OCI-LY3 (cell line): ENCODE results near the gene PACS2.

Experiments
- H2AFZ ChIP-seq: fragments of 200-600, 300-600 bp; shearing (Covaris generic); 2 replicates; pipeline ENCODE4 v1.6.0; 2014; ENCODE audit warnings: antibody characterized with exemption, low read depth, low read length
- H3K27ac ChIP-seq: fragments of 200-600, 300-600 bp; sonication (generic); 2 replicates; pipeline ENCODE4 v1.5.1; 2014; ENCODE audit warnings: mild to moderate bottlenecking, low read length, moderate library complexity, mixed read lengths
- H3K27me3 ChIP-seq: fragments of 200-600, 300-600 bp; sonication (generic); 2 replicates; pipeline ENCODE4 v1.6.1; 2014; ENCODE audit warnings: low read depth, low read length, mixed read lengths
- H3K36me3 ChIP-seq: fragments of 200-600, 300-600 bp; sonication (generic); replicated peaks from 2 replicates; pipeline ENCODE3; 2014; ENCODE audit warnings: low read depth, low read length, mixed read lengths
- H3K4me1 ChIP-seq: fragments of 300-600, 200-600 bp; sonication (generic); 2 replicates; pipeline ENCODE4 v1.6.1; 2014; ENCODE audit warnings: low read length, mixed read lengths
- H3K4me2 ChIP-seq: fragments of 200-600, 300-600 bp; sonication (generic); 2 replicates; pipeline ENCODE4 v1.6.1; 2014; ENCODE audit warnings: low read length, mixed read lengths
- H3K4me3 ChIP-seq: fragments of 300-600, 200-600 bp; sonication (generic); 2 replicates; pipeline ENCODE4 v1.5.1; 2014; ENCODE audit warnings: antibody characterized with exemption, mild to moderate bottlenecking, low read length, moderate library complexity
- H3K79me2 ChIP-seq: fragments of 300-600, 200-600 bp; shearing (Covaris generic); 2 replicates; pipeline ENCODE4 v1.6.1; 2014; ENCODE audit warnings: mild to moderate bottlenecking, low read length, mixed read lengths
- H3K9ac ChIP-seq: fragments of 300-600, 200-600 bp; shearing (Covaris generic); 2 replicates; pipeline ENCODE4 v1.6.0; 2014; ENCODE audit warnings: mild to moderate bottlenecking, low read length, moderate library complexity
- H3K9me3 ChIP-seq: fragments of 200-600, 300-600 bp; shearing (Covaris generic); 2 replicates; pipeline ENCODE4 v1.6.1; 2014; ENCODE audit warnings: low read length, mixed read lengths; ENCODE audit not compliant: insufficient read depth
- H4K20me1 ChIP-seq: fragments of 200-600, 300-600 bp; sonication (generic); 2 replicates; pipeline ENCODE4 v1.6.1; 2016; ENCODE audit warnings: low read length, mixed read lengths; ENCODE audit not compliant: insufficient read depth
- EZH2phosphoT487 ChIP-seq: fragments of 200-600 bp; shearing (Covaris generic); IDR thresholded peaks from 2 replicates; pipeline ENCODE4 v1.6.1; 2018; ENCODE audit warnings: antibody characterized with exemption, mixed run types, low read depth
- TF ChIP-seq, protein P1 (sequence below): fragments of 200-600, 300-600 bp; sonication (generic); IDR thresholded peaks from 2 replicates; pipeline ENCODE4 v1.5.1; 2014; ENCODE audit warnings: antibody characterized with exemption, low read length, low read depth

PACS2 gene

DNA sequence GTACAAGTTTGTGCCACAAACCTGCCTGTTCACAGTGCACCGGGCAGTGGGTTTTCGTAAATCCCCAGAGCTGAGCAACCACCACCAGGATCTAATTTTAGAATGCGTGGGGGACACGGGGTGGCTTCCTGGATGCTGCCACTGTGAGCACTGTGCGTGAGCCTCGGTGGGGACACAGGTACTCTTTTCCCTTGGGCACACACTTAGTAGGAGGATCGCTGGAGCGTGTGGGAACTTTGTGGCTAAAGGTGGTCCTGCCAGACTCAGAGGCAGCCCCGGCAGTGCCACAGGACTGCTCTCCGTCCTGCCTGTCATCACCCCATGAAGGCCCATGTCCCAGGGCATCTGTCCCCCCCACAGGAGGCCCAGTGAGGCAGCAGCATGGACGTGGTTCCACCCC is 45.1 kb upstream of the PACS2 start:
- H3K4me1 ChIP-seq = no peaks in the 10 kb centered on the region
- H3K27me3 ChIP-seq = no peaks in the 10 kb centered on the region
- no peak overlapping the region for H2AFZ ChIP-seq
- H3K4me3 ChIP-seq = no peak overlapping the region
- no peaks in the 10 kb centered on the region for H3K79me2 ChIP-seq
- no peaks in the 10 kb centered on the region for H3K36me3 ChIP-seq
- no peaks in the 10 kb centered on the region for H3K9me3 ChIP-seq
- H3K4me2 ChIP-seq = no peak overlapping the region
- H3K27ac ChIP-seq = no peak overlapping the region
- TF ChIP-seq, protein P1, sequence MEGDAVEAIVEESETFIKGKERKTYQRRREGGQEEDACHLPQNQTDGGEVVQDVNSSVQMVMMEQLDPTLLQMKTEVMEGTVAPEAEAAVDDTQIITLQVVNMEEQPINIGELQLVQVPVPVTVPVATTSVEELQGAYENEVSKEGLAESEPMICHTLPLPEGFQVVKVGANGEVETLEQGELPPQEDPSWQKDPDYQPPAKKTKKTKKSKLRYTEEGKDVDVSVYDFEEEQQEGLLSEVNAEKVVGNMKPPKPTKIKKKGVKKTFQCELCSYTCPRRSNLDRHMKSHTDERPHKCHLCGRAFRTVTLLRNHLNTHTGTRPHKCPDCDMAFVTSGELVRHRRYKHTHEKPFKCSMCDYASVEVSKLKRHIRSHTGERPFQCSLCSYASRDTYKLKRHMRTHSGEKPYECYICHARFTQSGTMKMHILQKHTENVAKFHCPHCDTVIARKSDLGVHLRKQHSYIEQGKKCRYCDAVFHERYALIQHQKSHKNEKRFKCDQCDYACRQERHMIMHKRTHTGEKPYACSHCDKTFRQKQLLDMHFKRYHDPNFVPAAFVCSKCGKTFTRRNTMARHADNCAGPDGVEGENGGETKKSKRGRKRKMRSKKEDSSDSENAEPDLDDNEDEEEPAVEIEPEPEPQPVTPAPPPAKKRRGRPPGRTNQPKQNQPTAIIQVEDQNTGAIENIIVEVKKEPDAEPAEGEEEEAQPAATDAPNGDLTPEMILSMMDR = no peak
- no peak overlapping the region for H3K9ac ChIP-seq
- no peaks in the 10 kb centered on the region for H4K20me1 ChIP-seq

DNA sequence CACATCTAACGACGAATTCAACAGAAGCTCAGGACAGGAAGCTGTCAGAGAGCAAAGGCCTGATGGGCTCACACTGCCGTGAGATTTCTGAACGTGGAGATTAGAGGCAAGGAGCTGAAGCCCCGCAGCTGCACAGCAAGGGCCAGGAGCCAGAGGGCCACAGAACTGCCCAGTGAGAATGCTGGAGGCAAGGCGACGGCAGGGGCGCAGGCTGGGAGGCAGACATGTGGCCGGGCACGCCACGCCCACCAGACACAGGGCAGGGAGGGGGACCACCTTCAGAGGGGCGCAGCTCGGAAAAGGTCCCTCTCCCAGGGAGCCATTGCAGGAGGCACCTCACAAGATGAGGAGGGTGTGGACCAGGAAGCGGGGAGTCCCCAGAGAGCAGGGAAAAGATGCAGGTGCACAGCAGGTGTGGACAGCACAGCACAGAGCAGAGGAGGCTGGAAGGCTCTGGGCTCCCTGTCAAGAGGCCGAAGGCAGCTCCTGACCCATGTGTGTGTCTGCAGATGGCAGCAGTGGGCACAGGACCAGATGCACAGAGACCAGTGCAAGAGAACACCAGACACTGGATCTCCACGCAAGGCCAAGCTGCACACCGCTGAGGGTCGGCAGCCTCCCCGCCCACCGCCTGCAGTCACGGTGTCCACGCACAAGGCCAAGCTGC is 43.2 kb upstream of the PACS2 start:
- Histone ChIP-seq H3K4me1 (no peaks in the 10 kb centered on the region), H3K27me3 (no peaks in the 10 kb centered on the region), H3K9me3 (no peaks in the 10 kb centered on the region), H3K36me3 (no peaks in the 10 kb centered on the region), H4K20me1 (no peaks in the 10 kb centered on the region), H3K4me3 (no peak overlapping the region), H2AFZ (no peak overlapping the region), H3K27ac (no peak overlapping the region), H3K4me2 (no peak overlapping the region), H3K79me2 (peaks cover 5% of the 10 kb centered on the region; the same call in 1 of the 2 replicates), H3K9ac (no peak overlapping the region)
- no peak for TF ChIP-seq EZH2phosphoT487
- TF ChIP-seq, protein P1 = no peak

DNA sequence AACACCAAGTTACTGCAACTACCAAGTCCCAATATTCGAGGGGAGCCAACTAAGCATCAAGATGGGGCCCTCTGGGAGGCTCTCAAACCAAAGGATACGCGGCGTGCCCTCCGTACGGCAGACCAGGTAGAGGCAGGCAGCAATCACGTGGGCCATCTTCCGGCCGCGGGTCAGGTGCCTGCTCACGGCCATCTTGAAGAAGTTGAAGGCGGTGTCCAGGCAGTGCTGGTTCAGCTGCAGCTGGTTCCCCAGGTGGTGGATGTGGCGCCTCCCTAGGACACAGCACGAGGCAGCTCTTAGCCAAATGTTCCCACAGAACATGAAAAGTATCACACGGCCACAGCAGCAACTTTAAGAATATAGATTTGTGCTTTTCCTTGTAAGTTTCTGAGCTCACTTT is 41.9 kb upstream of the PACS2 start:
- H3K4me3 ChIP-seq = no peak overlapping the region
- H4K20me1 ChIP-seq = no peaks in the 10 kb centered on the region
- no peak overlapping the region for H3K27ac ChIP-seq
- H2AFZ ChIP-seq = no peak overlapping the region
- H3K4me2 ChIP-seq = no peak overlapping the region
- H3K9me3 ChIP-seq = no peaks in the 10 kb centered on the region
- TF ChIP-seq, protein P1 = no peak
- TF ChIP-seq EZH2phosphoT487 = no peak
- no peaks in the 10 kb centered on the region for H3K27me3 ChIP-seq
- peaks cover 5% of the 10 kb centered on the region; the same call in 1 of the 2 replicates for H3K79me2 ChIP-seq
- H3K9ac ChIP-seq = no peak overlapping the region
- H3K4me1 ChIP-seq = no peaks in the 10 kb centered on the region
- no peaks in the 10 kb centered on the region for H3K36me3 ChIP-seq

DNA sequence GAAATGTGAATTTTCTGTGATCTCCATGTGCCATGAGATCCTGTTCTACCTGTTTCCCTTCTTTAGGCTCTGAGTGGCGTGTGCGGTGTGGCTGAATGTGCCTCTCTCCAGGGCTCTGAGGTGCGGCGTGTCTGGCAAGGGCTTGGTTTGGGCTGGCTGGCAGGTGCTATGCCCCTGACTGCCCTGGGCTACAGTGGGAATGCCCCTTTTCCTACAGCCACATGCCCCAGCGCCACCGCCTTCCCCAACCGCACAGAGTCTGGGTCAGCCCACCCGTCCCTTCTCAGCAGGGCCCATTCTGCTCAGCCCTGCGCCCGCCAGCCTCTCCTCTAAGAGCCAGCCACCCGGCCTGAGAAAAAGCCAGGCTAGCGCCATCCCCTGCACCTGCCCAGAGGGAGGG is 41.5 kb upstream of the PACS2 start:
- no peaks in the 10 kb centered on the region for H3K36me3 ChIP-seq
- no peak overlapping the region for H2AFZ ChIP-seq
- H4K20me1 ChIP-seq = no peaks in the 10 kb centered on the region
- H3K9me3 ChIP-seq = no peaks in the 10 kb centered on the region
- H3K9ac ChIP-seq = no peak overlapping the region
- no peak overlapping the region for H3K4me2 ChIP-seq
- no peaks in the 10 kb centered on the region for H3K27me3 ChIP-seq
- peaks cover 5% of the 10 kb centered on the region; the same call in 1 of the 2 replicates for H3K79me2 ChIP-seq
- no peaks in the 10 kb centered on the region for H3K4me1 ChIP-seq
- TF ChIP-seq, protein P1 = no peak
- TF ChIP-seq EZH2phosphoT487 = no peak
- H3K27ac ChIP-seq = no peak overlapping the region
- H3K4me3 ChIP-seq = no peak overlapping the region
